Activated CD4-positive, CD25-positive, alpha-beta regulatory T cell treated with anti-CD3 and anti-CD28 coated beads, Interleukin-2, amount 50 U/mL, for 16 hours (primary cell): Measurements from ENCODE around the gene LMCD1.
A peak's percentile ranks its signal among the peaks of the same experiment; 100 is the strongest.

ENCODE experiments used
- DNase-seq: peaks from one replicate; pipeline ENCODE4 v3.0.0-alpha.2; 2020; ENCODE audit warnings: low read depth, low spot score

LMCD1 gene

GRCh38 chr3:8501371-8502131 is at the start of gene LMCD1:
Gene LMCD1 (plus strand): TSS chr3:8501823. CDS start chr3:8501939, 116 bp downstream.
- DNase-seq = peak; percentile 73

- DNase-seq = no peak
These were observed 49.5 kb upstream of the LMCD1 start for GRCh38 chr3:8452112-8452511.

DNA sequence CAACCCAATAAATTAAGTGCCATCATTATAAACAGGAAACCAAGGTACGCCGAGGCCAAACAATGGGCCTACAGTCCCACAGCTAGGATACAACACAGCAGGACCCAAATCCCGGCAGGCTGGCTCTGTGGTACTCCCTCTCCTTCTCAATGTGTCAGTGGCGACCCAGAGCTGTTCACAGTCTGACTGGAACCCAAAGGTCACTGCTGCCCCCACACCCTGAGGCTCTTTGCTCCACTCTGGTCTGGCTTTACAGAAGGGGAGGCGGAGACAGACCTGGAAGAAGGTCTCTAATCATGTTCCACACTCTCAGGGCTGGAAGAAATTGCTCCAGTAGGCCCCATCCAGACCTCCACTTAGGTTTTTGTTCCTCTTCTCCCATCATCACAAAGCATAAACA is 48.5 kb upstream of the LMCD1 start:
- no peak for DNase-seq

DNA sequence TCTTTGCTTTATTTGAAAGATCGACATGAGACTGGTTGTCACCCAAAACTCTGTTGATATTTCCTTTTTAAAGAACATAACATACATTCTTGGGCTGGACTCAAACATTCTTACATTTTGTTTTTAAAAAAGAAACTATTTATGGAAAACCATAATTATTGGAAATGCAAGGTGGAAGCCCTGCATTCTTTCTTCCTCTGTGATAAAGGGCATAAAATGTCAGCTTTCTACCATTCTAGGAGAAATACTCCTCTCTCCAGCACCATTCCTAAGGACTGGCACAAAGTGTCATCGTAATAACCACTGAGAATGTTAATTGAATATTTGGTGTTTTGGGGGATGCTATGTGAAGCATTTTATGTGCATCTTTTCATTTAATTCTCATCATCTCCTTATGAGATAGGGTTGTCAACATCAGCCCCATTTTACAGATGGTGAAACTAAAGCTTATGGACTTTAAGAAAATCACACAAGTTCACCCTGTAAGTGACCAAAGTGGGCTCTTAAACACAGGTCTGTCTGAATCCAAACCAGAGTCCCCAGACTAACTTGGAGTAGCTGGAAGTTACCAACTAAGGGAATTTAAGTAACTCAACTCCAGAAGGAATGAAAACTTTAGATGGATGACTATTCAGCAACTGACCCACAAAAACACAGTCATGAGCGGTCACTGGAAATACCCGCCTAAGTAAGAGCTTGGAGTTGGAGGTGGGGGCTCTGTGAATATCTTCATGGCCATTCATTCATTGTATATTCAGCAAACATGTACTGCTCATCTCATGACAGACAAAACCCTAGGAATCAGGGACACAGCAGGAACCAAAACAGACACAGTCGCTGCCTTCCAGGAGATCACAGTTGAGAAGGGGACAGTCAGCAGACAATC is 45.9 kb upstream of the LMCD1 start:
- no peak for DNase-seq

- no peak for DNase-seq
These were observed 45.2 kb upstream of the LMCD1 start for GRCh38 chr3:8456412-8456811.

GRCh38 chr3:8457039-8457438 is 44.6 kb upstream of the LMCD1 start:
- no peak for DNase-seq

- no peak for DNase-seq
These were observed 43.4 kb upstream of the LMCD1 start for GRCh38 chr3:8458238-8458661.

DNA sequence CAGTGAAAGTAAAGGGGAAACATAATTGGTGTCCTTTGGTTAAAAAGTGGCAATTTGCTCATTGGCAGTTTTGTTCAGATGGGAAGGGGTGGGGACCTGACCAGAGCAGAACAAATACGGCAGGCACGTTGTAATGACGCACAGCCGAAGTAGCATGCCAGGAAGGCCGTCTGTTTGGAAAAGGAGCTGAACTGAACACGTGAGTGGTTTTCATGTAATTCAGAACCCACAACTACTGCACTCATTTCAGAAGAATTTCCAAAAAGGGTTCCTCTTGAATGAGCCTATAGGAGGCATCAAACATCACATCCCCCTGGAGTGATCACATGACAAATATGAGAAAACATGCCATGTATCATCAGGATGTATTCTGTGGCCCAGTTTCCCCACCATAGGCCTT is 42.9 kb upstream of the LMCD1 start:
- DNase-seq = no peak

DNA sequence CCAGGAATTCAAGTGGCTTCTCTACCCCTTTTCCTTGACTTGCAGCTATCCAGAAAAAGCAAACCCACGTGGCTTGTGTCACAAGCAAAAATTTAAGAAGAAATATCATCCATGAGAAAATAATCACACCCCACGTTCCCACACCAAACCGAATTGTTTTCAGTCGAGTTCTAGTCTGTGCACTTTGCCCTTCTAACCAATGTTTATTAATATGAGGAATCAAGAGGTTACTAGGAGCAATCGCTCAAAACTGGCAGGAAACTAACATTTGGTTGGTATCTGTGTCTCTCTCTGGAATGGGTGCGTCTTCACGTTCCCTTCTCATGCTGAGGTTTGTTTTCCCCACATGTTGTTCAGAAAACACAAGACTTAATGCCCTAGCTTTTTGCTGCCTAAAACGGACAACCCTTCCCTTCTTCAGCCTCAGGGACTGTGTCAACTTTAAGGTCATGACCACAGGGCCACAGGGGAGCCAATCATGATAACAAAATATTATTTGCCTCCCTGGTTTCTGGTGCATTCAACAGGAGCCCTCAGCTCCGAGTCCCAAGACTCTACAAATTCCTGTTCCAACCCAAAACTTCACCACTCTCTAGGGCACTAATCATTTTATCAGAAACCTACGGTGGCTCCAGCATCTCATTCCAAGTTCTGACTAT is 41.4 kb upstream of the LMCD1 start:
- DNase-seq = no peak

- DNase-seq = no peak
These were observed 40.7 kb upstream of the LMCD1 start for GRCh38 chr3:8460815-8461456.

- no peak for DNase-seq
These were observed 37.0 kb upstream of the LMCD1 start for GRCh38 chr3:8464668-8465067.

DNA sequence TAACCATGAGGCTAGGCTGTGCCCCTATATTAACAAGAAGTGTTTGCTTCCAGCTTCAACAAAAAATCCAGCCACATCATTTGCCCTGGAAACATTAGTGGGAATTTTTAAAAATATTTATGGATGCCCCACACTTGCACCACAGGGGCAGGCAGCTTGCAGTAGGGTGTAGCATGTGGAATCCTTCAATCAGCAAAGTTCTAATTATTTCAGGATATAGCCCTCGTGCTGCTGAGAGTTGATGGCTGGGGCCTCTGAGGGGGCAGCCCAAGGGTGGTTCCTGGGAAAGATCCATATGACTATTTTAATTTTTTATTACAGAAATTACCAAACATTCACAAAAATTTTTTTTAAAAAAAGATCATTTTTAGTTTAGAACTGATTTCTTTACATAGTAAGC is 35.1 kb upstream of the LMCD1 start:
- no peak for DNase-seq

DNA sequence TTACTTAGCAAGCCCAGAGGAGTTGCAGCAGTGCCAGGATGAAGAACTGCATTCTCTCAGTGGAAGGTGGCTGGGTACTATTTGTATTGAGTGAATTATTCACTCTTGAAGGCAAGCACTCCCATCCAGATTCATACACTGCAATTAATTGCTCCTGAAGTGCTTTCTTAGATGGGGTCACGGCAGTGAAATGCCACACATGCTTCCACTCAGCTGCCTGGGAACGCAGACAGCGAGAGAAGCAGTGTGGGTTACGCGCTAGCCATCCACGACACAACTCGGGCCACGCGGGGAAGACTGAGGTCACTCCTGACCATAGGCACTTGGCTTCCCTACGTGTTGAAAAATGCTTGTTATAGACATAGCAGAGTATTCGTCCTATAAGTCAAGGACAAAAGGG is 30.8 kb upstream of the LMCD1 start:
- no peak for DNase-seq

GRCh38 chr3:8472549-8472948 is 29.1 kb upstream of the LMCD1 start:
- no peak for DNase-seq

- DNase-seq = no peak
These were observed 28.6 kb upstream of the LMCD1 start for GRCh38 chr3:8473029-8473428.

- no peak for DNase-seq
These were observed 27.6 kb upstream of the LMCD1 start for GRCh38 chr3:8473990-8474389.

DNA sequence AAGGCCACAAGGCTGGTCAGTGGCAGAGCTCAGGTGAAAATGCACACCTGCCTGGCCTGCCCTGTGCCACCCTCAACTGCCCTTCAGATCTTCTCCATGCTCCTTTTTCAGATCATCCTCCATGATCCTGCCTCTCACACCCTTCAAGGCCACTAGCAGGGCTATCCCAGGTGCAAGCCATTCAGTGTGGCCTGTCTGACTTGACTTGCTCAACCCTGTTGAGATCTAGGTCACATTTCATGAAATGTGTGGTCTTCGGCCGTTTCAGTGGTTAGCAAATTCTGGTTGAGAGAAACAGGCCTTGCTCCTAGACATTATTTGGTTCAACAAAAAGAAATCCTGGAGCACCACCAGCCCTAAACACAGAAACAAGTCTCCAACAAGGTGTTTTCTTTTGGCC is 26.6 kb upstream of the LMCD1 start:
- DNase-seq = no peak

DNA sequence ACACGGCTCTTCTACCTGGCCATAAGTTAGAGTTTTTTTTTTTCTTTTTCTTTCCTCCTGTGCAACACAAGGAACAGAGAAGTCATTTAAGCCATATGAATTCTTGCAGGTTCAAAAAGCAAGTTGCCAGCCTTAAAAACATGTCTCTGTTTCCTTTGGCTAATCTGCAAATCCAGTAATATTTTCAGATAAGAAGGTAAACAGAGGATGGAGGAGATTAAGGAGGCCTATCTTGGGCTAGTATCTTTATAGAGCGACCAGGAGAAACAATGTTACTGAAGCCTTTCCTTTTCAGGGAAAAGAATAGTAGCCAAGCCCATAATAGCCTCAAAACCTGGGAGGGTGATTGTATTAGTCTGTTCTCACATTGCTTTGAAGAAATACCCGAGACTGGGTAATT is 20.9 kb upstream of the LMCD1 start:
- DNase-seq = no peak

- DNase-seq = no peak
These were observed 20.2 kb upstream of the LMCD1 start for GRCh38 chr3:8481380-8481779.

- no peak for DNase-seq
These were observed 19.4 kb upstream of the LMCD1 start for GRCh38 chr3:8482263-8482662.

GRCh38 chr3:8482960-8483665 is 18.5 kb upstream of the LMCD1 start:
- DNase-seq = no peak
